Activated gamma-delta T cell treated with anti-CD3 and anti-CD28 coated beads, Interleukin-2, amount 50 U/mL, for 16 hours (primary cell): ENCODE measurements around the gene EPAS1.

Experiments
- DNase-seq: peaks from one replicate; pipeline ENCODE4 v3.0.0-alpha.2; 2020; ENCODE audit warnings: low read depth

Gene EPAS1

GRCh38 chr2:46364797-46365457, 67.7 kb downstream of the EPAS1 start:
- peak; percentile 9 for DNase-seq

- DNase-seq, result no peak
Measured at GRCh38 chr2:46365913-46366667, 68.9 kb downstream of the EPAS1 start.

GRCh38 chr2:46366668-46367052, 69.5 kb downstream of the EPAS1 start:
- DNase-seq, result no peak

GRCh38 chr2:46367286-46367685, 70.1 kb downstream of the EPAS1 start:
- DNase-seq, result no peak

- no peak for DNase-seq
Measured at GRCh38 chr2:46368401-46368800, 71.2 kb downstream of the EPAS1 start.

GRCh38 chr2:46369783-46370182, 72.6 kb downstream of the EPAS1 start:
- no peak for DNase-seq

- no peak for DNase-seq
Measured at GRCh38 chr2:46371854-46372253, 74.6 kb downstream of the EPAS1 start.

- DNase-seq, result no peak
Measured at GRCh38 chr2:46372475-46372874, 75.3 kb downstream of the EPAS1 start.

- no peak for DNase-seq
Measured at GRCh38 chr2:46373238-46373637, 76.0 kb downstream of the EPAS1 start.

GRCh38 chr2:46375566-46376125, 78.4 kb downstream of the EPAS1 start:
- DNase-seq, result no peak

- no peak for DNase-seq
Measured at GRCh38 chr2:46376586-46376985, 79.4 kb downstream of the EPAS1 start.

GRCh38 chr2:46377101-46377581, 79.9 kb downstream of the EPAS1 start:
- DNase-seq, result no peak

GRCh38 chr2:46377666-46378560, 80.7 kb downstream of the EPAS1 start:
- DNase-seq, result no peak

- no peak for DNase-seq
Measured at GRCh38 chr2:46378616-46379015, 81.4 kb downstream of the EPAS1 start.

- DNase-seq, result no peak
Measured at GRCh38 chr2:46379213-46380037, 82.2 kb downstream of the EPAS1 start.

- DNase-seq, result no peak
Measured at GRCh38 chr2:46380038-46380940, 83.1 kb downstream of the EPAS1 start.

GRCh38 chr2:46381263-46381849, 84.1 kb downstream of the EPAS1 start:
- DNase-seq, result no peak

- no peak for DNase-seq
Measured at GRCh38 chr2:46381871-46382270, 84.7 kb downstream of the EPAS1 start.

GRCh38 chr2:46382331-46383112, 85.3 kb downstream of the EPAS1 start:
- no peak for DNase-seq
